Myometrial cell (primary cell): ENCODE results near the gene REPS2. TPM values are rescaled to one million over a fixed set of nuclear protein-coding genes. Genes with fewer than 3 reads are reported as not detected.

ENCODE experiments used
- total RNA-seq: library from RNA; depleted of rRNA; stranded (reverse); fragments of >200 nt; gene quantifications from 2 replicates; pipeline ENCODE4 v1.2.3, GENCODE V29; 2015

The REPS2 gene
- under 0.01 TPM in 1 of 2 replicates, not detected in the other for total RNA-seq

DNA sequence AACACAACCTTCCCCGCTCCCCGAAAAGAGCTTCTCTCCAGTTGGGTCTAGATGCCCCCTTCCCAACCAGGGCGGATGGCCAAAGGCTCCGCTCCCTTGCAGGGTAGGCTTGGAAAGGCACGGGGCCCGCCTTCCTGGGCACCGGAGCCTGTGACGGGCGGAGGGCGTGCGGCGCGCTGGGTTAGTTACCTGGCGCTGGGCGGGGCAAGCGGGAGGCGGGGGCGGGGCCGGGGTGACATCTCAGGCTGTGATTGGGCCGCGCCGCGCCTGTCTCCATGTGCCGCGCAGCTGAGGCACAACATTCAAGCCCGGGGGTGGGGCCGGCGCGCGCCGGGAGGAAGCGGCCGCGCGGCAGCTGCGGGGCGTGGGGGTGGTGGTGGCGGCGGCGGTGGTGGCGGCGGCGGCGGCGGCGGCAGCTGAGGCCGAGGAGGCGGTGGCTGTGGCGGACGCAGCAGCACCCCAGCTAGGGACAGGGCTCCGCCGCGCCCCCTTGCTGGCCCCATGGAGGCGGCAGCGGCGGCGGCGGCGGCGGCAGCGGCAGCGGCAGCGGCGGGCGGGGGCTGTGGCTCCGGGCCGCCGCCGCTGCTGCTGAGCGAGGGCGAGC, at the start of gene REPS2:
Gene REPS2, plus strand, starts transcription at position 298 of the 604 bp plus-strand sequence. Its CDS starts 204 bp downstream, at position 502.

Other genes with a start within 250 kb of the REPS2 start
- 10.4 and 11.9 TPM in 2 replicates for gene CTPS2, start 234.0 kb upstream of the REPS2 start, total RNA-seq
- 34.6 and 38.3 TPM in 2 replicates for gene SYAP1, start 227.0 kb upstream of the REPS2 start, total RNA-seq
- gene TXLNG, start 160.2 kb upstream of the REPS2 start, total RNA-seq: 9.2 and 10.4 TPM in 2 replicates
- 165 and 171 TPM in 2 replicates for gene RBBP7, start 76.3 kb upstream of the REPS2 start, total RNA-seq